H9 (cell line): Measurements from ENCODE around the gene NKX2-2. TPM values are rescaled to one million over a fixed set of nuclear protein-coding genes. Genes with fewer than 3 reads are reported as not detected.

Experiments used
- DNase-seq: peaks from one replicate; pipeline ENCODE4 v3.0.0-alpha.2; 2017
- H2AFZ ChIP-seq: one replicate; pipeline ENCODE4 v1.6.1; 2013; ENCODE audit warnings: mild to moderate bottlenecking, low read length, control low read depth, moderate library complexity
- H2AK5ac ChIP-seq: 2 replicates; pipeline ENCODE4 v1.6.1; 2013; ENCODE audit warnings: low read length, control low read depth, mixed read lengths; ENCODE audit not compliant: insufficient read length
- H2BK120ac ChIP-seq: one replicate; pipeline ENCODE4 v1.6.1; 2013; ENCODE audit warnings: low read depth, mild to moderate bottlenecking, low read length, control low read depth, inconsistent platforms; ENCODE audit not compliant: poor library complexity, severe bottlenecking
- H2BK12ac ChIP-seq: 2 replicates; pipeline ENCODE4 v1.6.1; 2013; ENCODE audit warnings: low read length, control low read depth, mixed read lengths, low read depth; ENCODE audit not compliant: insufficient read length
- H2BK15ac ChIP-seq: 2 replicates; pipeline ENCODE4 v1.6.1; 2013; ENCODE audit warnings: low read depth, low read length, control low read depth
- H2BK20ac ChIP-seq: one replicate; pipeline ENCODE4 v1.6.1; 2013; ENCODE audit warnings: low read depth, mild to moderate bottlenecking, low read length, control low read depth, inconsistent platforms; ENCODE audit not compliant: poor library complexity, severe bottlenecking
- H2BK5ac ChIP-seq: 2 replicates; pipeline ENCODE4 v1.6.1; 2013; ENCODE audit warnings: low read length, control low read depth, mixed read lengths; ENCODE audit not compliant: insufficient read length
- H3K14ac ChIP-seq: 2 replicates; pipeline ENCODE4 v1.6.1; 2013; ENCODE audit warnings: low read length, control low read depth; ENCODE audit not compliant: insufficient read depth
- H3K18ac ChIP-seq: 2 replicates; pipeline ENCODE4 v1.6.1; 2013; ENCODE audit warnings: low read depth, mild to moderate bottlenecking, mixed read lengths, low read length, control low read depth; ENCODE audit not compliant: insufficient read length
- H3K23ac ChIP-seq: 2 replicates; pipeline ENCODE4 v1.6.1; 2013; ENCODE audit warnings: low read length, control low read depth, mixed read lengths, low read depth; ENCODE audit not compliant: insufficient read length
- H3K23me2 ChIP-seq: 2 replicates; pipeline ENCODE4 v1.6.1; 2013; ENCODE audit warnings: low read depth, mild to moderate bottlenecking, mixed read lengths, low read length, control low read depth; ENCODE audit not compliant: insufficient read length, poor library complexity, severe bottlenecking
- H3K27ac ChIP-seq: 2 replicates; pipeline ENCODE4 v1.5.1; 2013; ENCODE audit warnings: low read length, control low read depth, mixed read lengths, low read depth; ENCODE audit not compliant: insufficient read length
- H3K27me3 ChIP-seq: 2 replicates; pipeline ENCODE4 v1.6.1; 2013; ENCODE audit warnings: low read length, control low read depth, inconsistent platforms; ENCODE audit not compliant: insufficient read depth
- H3K4ac ChIP-seq: 2 replicates; pipeline ENCODE4 v1.6.1; 2013; ENCODE audit warnings: low read depth, mild to moderate bottlenecking, control low read depth, inconsistent platforms, low read length, moderate library complexity
- H3K4me1 ChIP-seq: 2 replicates; pipeline ENCODE4 v1.6.1; 2013; ENCODE audit warnings: low read length, control low read depth, inconsistent platforms; ENCODE audit not compliant: insufficient read depth
- H3K4me2 ChIP-seq: 2 replicates; pipeline ENCODE4 v1.6.1; 2013; ENCODE audit warnings: low read length, control low read depth, mixed read lengths; ENCODE audit not compliant: insufficient read length, insufficient read depth
- H3K56ac ChIP-seq: 2 replicates; pipeline ENCODE4 v1.6.1; 2013; ENCODE audit warnings: low read depth, mild to moderate bottlenecking, mixed read lengths, low read length, control low read depth; ENCODE audit not compliant: insufficient read length
- H3K79me1 ChIP-seq: 2 replicates; pipeline ENCODE4 v1.6.1; 2013; ENCODE audit warnings: low read depth, mild to moderate bottlenecking, moderate library complexity, low read length, control low read depth, inconsistent platforms; ENCODE audit not compliant: insufficient read depth, poor library complexity, severe bottlenecking
- H3K79me2 ChIP-seq: 2 replicates; pipeline ENCODE4 v1.6.1; 2013; ENCODE audit warnings: low read length, control low read depth, inconsistent platforms; ENCODE audit not compliant: insufficient read depth
- H3K9ac ChIP-seq: 2 replicates; pipeline ENCODE4 v1.6.1; 2013; ENCODE audit warnings: low read length, control low read depth, mixed read lengths; ENCODE audit not compliant: insufficient read length; ENCODE audit errors: extremely low read depth
- H3K9me3 ChIP-seq: one replicate; pipeline ENCODE4 v1.6.1; 2013; ENCODE audit warnings: low read depth, low read length, inconsistent platforms; ENCODE audit not compliant: control insufficient read depth
- H3T11ph ChIP-seq: one replicate; pipeline ENCODE4 v1.6.1; 2013; ENCODE audit warnings: mild to moderate bottlenecking, low read length, control low read depth, inconsistent platforms
- H4K20me1 ChIP-seq: one replicate; pipeline ENCODE4 v1.6.1; 2013; ENCODE audit not compliant: control insufficient read depth, insufficient read length, insufficient read depth
- H4K5ac ChIP-seq: 2 replicates; pipeline ENCODE4 v1.6.1; 2013; ENCODE audit warnings: low read depth, mild to moderate bottlenecking, mixed read lengths, low read length, control low read depth; ENCODE audit not compliant: insufficient read length
- H4K8ac ChIP-seq: replicated peaks from 2 replicates; pipeline ENCODE4 v1.6.1; 2013; ENCODE audit warnings: low read length, control low read depth, mixed read lengths, low read depth; ENCODE audit not compliant: insufficient read length
- H4K91ac ChIP-seq: 2 replicates; pipeline ENCODE4 v1.6.1; 2013; ENCODE audit warnings: low read depth, mild to moderate bottlenecking, moderate library complexity, mixed read lengths, low read length, control low read depth; ENCODE audit not compliant: insufficient read length
- H3K27ac Mint-ChIP-seq, 3 experiments: 2 replicates in 2 of 3; 3 replicates in 1 of 3; pipeline ENCODE4 v1.8.0; 2020 to 2021; ENCODE audit warnings: mixed read lengths in 3 of 3, mild to moderate bottlenecking in 1 of 3, moderate library complexity in 1 of 3
- H3K27me3 Mint-ChIP-seq: 2 replicates; pipeline ENCODE4 v1.8.0; 2021; ENCODE audit warnings: low read depth, mild to moderate bottlenecking, moderate library complexity, mixed read lengths
- H3K36me3 Mint-ChIP-seq, 3 experiments: 2 replicates in 2 of 3; 3 replicates in 1 of 3; pipeline ENCODE4 v1.8.0; 2020 to 2021; ENCODE audit warnings: low read depth in 3 of 3, mixed read lengths in 3 of 3; ENCODE audit not compliant: insufficient read depth in 1 of 3
- H3K4me1 Mint-ChIP-seq, 2 experiments: 2 replicates each; pipeline ENCODE4 v1.8.0; 2020; ENCODE audit warnings: mixed read lengths in 2 of 2
- H3K4me3 Mint-ChIP-seq, 2 experiments: 2 replicates in 1 of 2; 3 replicates in 1 of 2; pipeline ENCODE4 v1.8.0; 2020 to 2021; ENCODE audit warnings: mild to moderate bottlenecking in 2 of 2, mixed read lengths in 2 of 2, moderate library complexity in 1 of 2
- H3K9me3 Mint-ChIP-seq, 2 experiments: 2 replicates in 1 of 2; 3 replicates in 1 of 2; pipeline ENCODE4 v1.8.0; 2020; ENCODE audit warnings: mild to moderate bottlenecking in 2 of 2, mixed read lengths in 2 of 2, moderate library complexity in 1 of 2
- CTCF ChIP-seq: fragments of 200-600 bp; sonication (generic); conservative IDR thresholded peaks from 3 replicates; pipeline ENCODE4 v1.8.0; 2021; ENCODE audit warnings: antibody characterized with exemption, mild to moderate bottlenecking
- WGBS: extraction: QIAGEN DNeasy Blood & Tissue Kit; methylation state at CpG from one replicate; pipeline ENCODE4 v1.1.7; 2013; ENCODE audit warnings: missing lambda C conversion rate, low lambda C conversion rate, mixed read lengths; ENCODE audit not compliant: insufficient read length; ENCODE audit errors: extremely low coverage; 5-methylcytosine and 5-hydroxymethylcytosine counted together
- total RNA-seq: library from RNA; stranded (reverse); gene quantifications from 2 replicates; pipeline ENCODE4 v1.2.1, GENCODE V29; 2021

NKX2-2 gene
- total RNA-seq, 1 experiment from 2014 or later: not detected

GRCh38 chr20:21534453-21534852, 20.6 kb upstream of the NKX2-2 start:
- Histone ChIP-seq H3K9me3 (no peaks in the 10 kb centered on the region), H4K91ac (no peak overlapping the region), H2BK12ac (no peak overlapping the region), H3K4me1 (no peaks in the 10 kb centered on the region), H3K23ac (no peak overlapping the region), H3K9ac (no peak overlapping the region), H3K4ac (no peak overlapping the region), H2AFZ (no peak overlapping the region), H3K27me3 (no peaks in the 10 kb centered on the region), H4K8ac (no peak overlapping the region), H3K18ac (no peak overlapping the region), H3K79me1 (no peaks in the 10 kb centered on the region), H3K27ac (no peak overlapping the region), H2BK120ac (no peak overlapping the region), H4K20me1 (no peaks in the 10 kb centered on the region), H3K79me2 (no peaks in the 10 kb centered on the region), H2BK15ac (no peak overlapping the region), H3K23me2 (no peaks in the 10 kb centered on the region), H3K14ac (no peak overlapping the region), H3T11ph (no peak overlapping the region), H2BK5ac (no peak overlapping the region), H2AK5ac (no peak overlapping the region), H4K5ac (no peak overlapping the region), H3K56ac (no peak overlapping the region), H2BK20ac (no peak overlapping the region), H3K4me2 (no peak overlapping the region)
- TF ChIP-seq CTCF: no peak
- Mint-ChIP-seq H3K27ac (no peak overlapping the region), H3K27me3 (peaks cover 27% of the 10 kb centered on the region), H3K9me3 (peaks cover 0 to 2% of the 10 kb centered on the region in 2 experiments; a peak in 2 of 5 replicates), H3K4me3 (no peak overlapping the region), H3K36me3 (no peaks in the 10 kb centered on the region), H3K4me1 (peaks cover 3 to 8% of the 10 kb centered on the region in 2 experiments)
- WGBS: no CpG with 5 or more reads among the region's 2 CpGs
- no peak for DNase-seq
